Breast epithelium (tissue), 4 donors: ENCODE data around the gene MAP4. TPM values are rescaled to one million over a fixed set of nuclear protein-coding genes. Genes with fewer than 3 reads are reported as not detected.
A peak's percentile ranks its signal among the peaks of the same experiment; 100 is the strongest.
"Not testable (repeated sequence)": the region's sequence is repeated elsewhere in the genome, so short reads cannot be mapped to it uniquely, and the experiment has no call there.

Experiments used
- DNase-seq, 2 donors: peaks; one replicate each; pipeline ENCODE4 v3.0.0-alpha.2; 2019; ENCODE audit warnings: low spot score in 2 of 2
- H3K27ac ChIP-seq, 2 donors: fragments of 200-600 bp; sonication (generic) in 1 of 2; one replicate each; pipeline ENCODE4 v1.5.1; 2016 to 2019; ENCODE audit warnings: mild to moderate bottlenecking in 1 of 2
- H3K27me3 ChIP-seq, 2 donors: fragments of 200-600 bp; sonication (generic) in 1 of 2; one replicate each; pipeline versions ENCODE4 v1.5.1 to v1.6.0; 2017 to 2019; ENCODE audit warnings: control low read depth in 1 of 2, mild to moderate bottlenecking in 1 of 2
- H3K36me3 ChIP-seq: fragments of 200-600 bp; one replicate; pipeline ENCODE4 v1.5.1; 2019
- H3K4me1 ChIP-seq, 2 donors: fragments of 200-600 bp; sonication (generic); one replicate each; pipeline ENCODE4 v1.5.1; 2016 to 2019; ENCODE audit warnings: control low read depth in 1 of 2
- H3K4me3 ChIP-seq, 3 donors: fragments of 200-600 bp; sonication (generic); 1 replicate in 2 of 3; 2 replicates in 1 of 3; pipeline ENCODE4 v1.5.1; 2016 to 2019; ENCODE audit warnings: mild to moderate bottlenecking in 3 of 3, moderate library complexity in 2 of 3
- H3K9me3 ChIP-seq, 2 donors: fragments of 200-600 bp; sonication (generic) in 1 of 2; one replicate each; pipeline ENCODE4 v1.5.1; 2016 to 2019; ENCODE audit warnings: control low read depth in 1 of 2
- POLR2A ChIP-seq: fragments of 450-650 bp; IDR thresholded peaks from one replicate; pipeline ENCODE4 v1.6.1; 2016; ENCODE audit warnings: antibody characterized with exemption, mild to moderate bottlenecking, moderate library complexity
- POLR2AphosphoS5 ChIP-seq, 3 donors: sonication (generic); formaldehyde crosslinking; IDR thresholded peaks; one replicate each; pipeline ENCODE4 v1.6.1; 2017; ENCODE audit warnings: antibody characterized with exemption in 3 of 3
- intact Hi-C: fragments of 100-400 bp; cut with DNase I; formaldehyde crosslinking; loops from one replicate; pipeline ENCODE4 v1.15.1; 2023; ENCODE audit warnings: low total_unique reads
- total RNA-seq, 3 donors: library from RNA; depleted of rRNA; stranded (reverse); fragments of >200 nt; gene quantifications; one replicate each; pipeline ENCODE4 v1.1.0, GENCODE V29; 2016
- TF ChIP-seq, protein P1 (sequence below), 3 donors: fragments of 450-650 bp; IDR thresholded peaks; one replicate each; pipeline ENCODE4 v1.5.1; 2016 to 2017; ENCODE audit warnings: antibody characterized with exemption in 3 of 3, mild to moderate bottlenecking in 3 of 3, moderate library complexity in 3 of 3

MAP4 gene
- total RNA-seq, 3 donors from 2014 or later: 72.0 to 167 (median 99.0) TPM

DNA sequence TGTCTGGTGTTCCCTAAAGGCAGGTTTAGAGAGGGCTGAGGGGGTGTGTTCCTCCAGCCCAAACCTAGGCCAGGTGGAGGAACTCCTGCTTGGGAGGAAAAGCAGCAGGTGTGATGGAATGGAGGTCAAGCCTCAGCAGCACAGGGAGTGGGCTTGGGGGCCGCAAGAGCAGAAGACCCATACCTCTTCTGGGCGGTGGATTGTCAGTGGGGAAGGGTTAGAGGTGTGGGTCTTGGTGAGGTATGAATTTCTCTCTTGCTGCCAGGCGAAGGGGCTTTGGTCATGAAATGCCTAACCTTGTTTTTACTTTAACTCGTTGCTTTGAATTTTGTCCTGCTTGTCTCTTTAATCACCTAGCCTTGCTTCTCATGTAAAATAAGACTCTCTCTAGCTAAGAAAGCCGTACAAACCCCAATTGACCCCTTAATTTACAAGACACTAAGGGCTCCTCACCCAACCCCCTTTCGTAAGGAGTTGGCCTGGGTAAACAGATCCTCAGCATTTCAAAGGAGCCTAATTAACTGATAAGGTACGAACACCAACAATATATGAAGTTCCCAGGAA lies 174.3 kb downstream of the MAP4 start:
- no peaks in the 10 kb centered on the region for H3K4me1 ChIP-seq
- no peak overlapping the region for H3K4me3 ChIP-seq
- no peaks in the 10 kb centered on the region for H3K9me3 ChIP-seq
- no peak overlapping the region for H3K27ac ChIP-seq
- no peak for TF ChIP-seq POLR2A
- TF ChIP-seq POLR2AphosphoS5 (IDR thresholded peaks at IDR 0.05): no peak
- TF ChIP-seq, protein P1, sequence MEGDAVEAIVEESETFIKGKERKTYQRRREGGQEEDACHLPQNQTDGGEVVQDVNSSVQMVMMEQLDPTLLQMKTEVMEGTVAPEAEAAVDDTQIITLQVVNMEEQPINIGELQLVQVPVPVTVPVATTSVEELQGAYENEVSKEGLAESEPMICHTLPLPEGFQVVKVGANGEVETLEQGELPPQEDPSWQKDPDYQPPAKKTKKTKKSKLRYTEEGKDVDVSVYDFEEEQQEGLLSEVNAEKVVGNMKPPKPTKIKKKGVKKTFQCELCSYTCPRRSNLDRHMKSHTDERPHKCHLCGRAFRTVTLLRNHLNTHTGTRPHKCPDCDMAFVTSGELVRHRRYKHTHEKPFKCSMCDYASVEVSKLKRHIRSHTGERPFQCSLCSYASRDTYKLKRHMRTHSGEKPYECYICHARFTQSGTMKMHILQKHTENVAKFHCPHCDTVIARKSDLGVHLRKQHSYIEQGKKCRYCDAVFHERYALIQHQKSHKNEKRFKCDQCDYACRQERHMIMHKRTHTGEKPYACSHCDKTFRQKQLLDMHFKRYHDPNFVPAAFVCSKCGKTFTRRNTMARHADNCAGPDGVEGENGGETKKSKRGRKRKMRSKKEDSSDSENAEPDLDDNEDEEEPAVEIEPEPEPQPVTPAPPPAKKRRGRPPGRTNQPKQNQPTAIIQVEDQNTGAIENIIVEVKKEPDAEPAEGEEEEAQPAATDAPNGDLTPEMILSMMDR (IDR thresholded peaks at IDR 0.05): no peak
- no peaks in the 10 kb centered on the region for H3K27me3 ChIP-seq
- H3K36me3 ChIP-seq: no peaks in the 10 kb centered on the region
- DNase-seq: no peak
- intact Hi-C loops: no loop called here

DNA sequence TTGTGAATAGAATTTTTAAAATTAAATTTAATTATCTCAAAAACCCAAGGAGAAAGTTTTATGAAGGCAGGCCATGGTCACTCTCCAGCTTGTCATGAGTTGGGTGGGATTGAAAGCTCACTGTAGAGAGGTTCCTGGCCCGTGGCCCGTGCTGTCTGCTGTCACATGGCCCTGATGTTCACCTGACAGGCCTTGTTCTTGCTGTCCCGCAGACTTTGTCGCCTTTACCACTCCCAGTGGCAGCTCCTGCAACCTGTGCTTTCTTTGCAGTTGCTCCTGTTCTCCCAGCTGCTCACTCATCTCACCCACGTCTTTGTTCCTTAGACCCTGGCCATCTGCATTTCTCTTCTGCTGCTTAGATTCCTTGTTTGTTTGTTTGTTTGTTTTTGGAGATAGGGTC lies 177.7 kb downstream of the MAP4 start:
- H3K36me3 ChIP-seq: no peaks in the 10 kb centered on the region
- H3K9me3 ChIP-seq: no peaks in the 10 kb centered on the region
- no peak overlapping the region for H3K27ac ChIP-seq
- no peaks in the 10 kb centered on the region for H3K4me1 ChIP-seq
- H3K4me3 ChIP-seq: no peak overlapping the region
- TF ChIP-seq POLR2AphosphoS5 (IDR thresholded peaks at IDR 0.05) (no peak), POLR2A (no peak)
- TF ChIP-seq, protein P1 (IDR thresholded peaks at IDR 0.05): no peak
- intact Hi-C loops: loop anchor here (5.0 kb wide), 1 partner anchor 314 kb away; no protein-coding TSS in a partner anchor
- no peak for DNase-seq
- no peaks in the 10 kb centered on the region for H3K27me3 ChIP-seq

DNA sequence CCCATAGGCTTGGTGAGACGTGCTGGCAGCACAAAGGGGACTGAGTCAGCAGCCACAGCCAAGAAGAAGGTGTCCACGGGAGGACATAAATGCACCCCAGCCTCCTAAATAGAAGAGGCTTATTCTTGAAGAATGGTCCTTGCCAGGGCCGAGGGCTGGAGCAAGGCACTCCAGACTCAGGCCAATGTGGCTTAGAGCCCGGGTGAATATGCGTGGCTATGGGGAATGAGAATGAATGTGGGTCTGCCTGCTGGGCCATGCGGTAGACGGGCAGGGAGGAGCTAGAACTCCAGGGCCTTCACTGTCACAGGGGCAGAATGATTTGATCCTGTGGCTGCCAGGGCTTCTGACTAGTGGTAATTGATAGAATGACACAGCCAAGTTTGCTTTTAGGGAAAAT lies 179.2 kb downstream of the MAP4 start:
- intact Hi-C loops: loop anchor here (5.0 kb wide), 1 partner anchor 315 kb away; no protein-coding TSS in a partner anchor
- no peaks in the 10 kb centered on the region for H3K27me3 ChIP-seq
- no peaks in the 10 kb centered on the region for H3K4me1 ChIP-seq
- H3K9me3 ChIP-seq: no peaks in the 10 kb centered on the region
- H3K4me3 ChIP-seq: no peak overlapping the region
- no peak for DNase-seq
- no peak for TF ChIP-seq POLR2A
- TF ChIP-seq, protein P1 (IDR thresholded peaks at IDR 0.05): no peak
- no peak for TF ChIP-seq POLR2AphosphoS5 (IDR thresholded peaks at IDR 0.05)
- no peak overlapping the region for H3K27ac ChIP-seq
- no peaks in the 10 kb centered on the region for H3K36me3 ChIP-seq

DNA sequence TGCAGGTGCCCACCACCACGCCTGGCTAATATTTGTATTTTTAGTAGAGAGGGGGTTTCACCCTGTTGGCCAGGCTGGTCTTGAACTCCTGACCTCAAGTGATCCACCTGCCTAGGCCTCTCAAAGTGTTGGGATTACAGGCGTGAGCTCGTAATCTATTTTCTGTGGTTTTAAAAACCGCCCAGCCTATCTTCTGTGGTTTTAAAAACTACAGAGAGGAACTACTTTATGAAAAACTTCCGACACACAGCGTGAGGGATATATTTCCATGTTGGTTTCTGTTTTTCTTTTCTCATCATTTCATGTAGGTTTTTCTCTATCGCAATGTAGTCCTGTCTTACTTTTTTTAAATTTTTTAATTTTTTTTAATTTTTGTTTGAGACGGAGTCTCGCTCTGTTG lies 186.7 kb downstream of the MAP4 start:
- H3K27me3 ChIP-seq, intact Hi-C loops, H3K36me3 ChIP-seq, DNase-seq, H3K9me3 ChIP-seq, H3K27ac ChIP-seq, H3K4me1 ChIP-seq, H3K4me3 ChIP-seq: not testable (repeated sequence)

DNA sequence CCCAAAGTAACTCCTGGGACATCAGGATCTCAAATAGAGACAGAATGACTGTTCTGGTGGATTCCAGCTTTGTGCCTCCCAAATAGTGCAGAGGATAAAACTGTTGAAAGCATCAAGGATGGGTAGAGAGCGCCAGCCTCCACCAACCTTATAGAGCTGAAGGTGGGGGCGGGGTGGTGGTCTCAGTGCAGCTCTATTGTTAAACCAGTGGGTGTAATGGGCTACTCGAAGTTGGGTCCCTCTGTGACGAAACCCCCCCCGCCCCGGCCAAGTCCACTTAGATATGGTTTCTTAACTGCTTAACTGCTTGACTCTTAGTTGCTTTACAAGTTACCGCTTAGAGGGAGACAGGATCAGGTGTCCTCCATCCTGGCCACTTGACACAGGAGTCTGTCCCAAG lies 190.6 kb downstream of the MAP4 start:
- Histone ChIP-seq H3K4me1 (peaks cover 0 to 6% of the 10 kb centered on the region in 2 donors), H3K9me3 (no peaks in the 10 kb centered on the region), H3K27me3 (no peaks in the 10 kb centered on the region), H3K36me3 (no peaks in the 10 kb centered on the region), H3K27ac (peak overlapping the region; percentile 79 to 85), H3K4me3 (peak overlapping the region; percentile 67 to 86 (median 80))
- intact Hi-C loops: no loop called here
- DNase-seq: no peak
- TF ChIP-seq POLR2A (no peak), POLR2AphosphoS5 (IDR thresholded peaks at IDR 0.05) (no peak)
- TF ChIP-seq, protein P1 (IDR thresholded peaks at IDR 0.05): no peak
